Measurements from ENCODE around the gene NGLY1.

GRCh38 chr3:25783661-25784512 is 644 bp upstream of the NGLY1 start:
- TF ChIP-seq TAF1 (IDR thresholded peaks at IDR 0.05; ENCODE audit: low read depth, low read length) (no peak; the same call in 1 of the 2 replicates), POLR2AphosphoS5 (IDR thresholded peaks at IDR 0.05; ENCODE audit: low read depth, low read length) (no peak)

All from GM12891 (cell line).